Prostate gland (tissue), 2 donors: ENCODE data around the gene GRAP2. TPM values are rescaled to one million over a fixed set of nuclear protein-coding genes. Genes with fewer than 3 reads are reported as not detected.
A peak's percentile ranks its signal among the peaks of the same experiment; 100 is the strongest.

Experiments
- DNase-seq: peaks from one replicate; pipeline ENCODE4 v3.0.0-alpha.2; 2019; ENCODE audit warnings: low spot score
- H3K27ac ChIP-seq, 2 donors: fragments of 200-600 bp; sonication (generic); 2 replicates each; pipeline ENCODE4 v1.5.1; 2017 to 2019
- H3K27me3 ChIP-seq: fragments of 200-600 bp; sonication (generic); replicated peaks from 2 replicates; pipeline ENCODE4 v1.5.1; 2019; ENCODE audit not compliant: insufficient read depth
- H3K36me3 ChIP-seq, 2 donors: fragments of 200-600 bp; sonication (generic); 1 replicate in 1 of 2; 2 replicates in 1 of 2; pipeline versions ENCODE4 v1.5.1 to v1.8.1; 2017 to 2019
- H3K4me1 ChIP-seq: fragments of 200-600 bp; sonication (generic); replicated peaks from 2 replicates; pipeline ENCODE4 v1.5.1; 2019
- H3K4me3 ChIP-seq, 2 donors: fragments of 200-600 bp; sonication (generic); 2 replicates each; pipeline ENCODE4 v1.5.1; 2017 to 2019
- H3K9me3 ChIP-seq: fragments of 200-600 bp; sonication (generic); 2 replicates; pipeline ENCODE4 v1.5.1; 2017
- CTCF ChIP-seq, 4 experiments: fragments of 200-600 bp in 2 of 4; fragments of 450-650 bp in 2 of 4; sonication (generic) in 2 of 4; IDR thresholded peaks; 1 replicate in 3 of 4; 2 replicates in 1 of 4; pipeline ENCODE4 v1.5.1; 2016 to 2019; ENCODE audit warnings: antibody characterized with exemption in 4 of 4, mild to moderate bottlenecking in 2 of 4, moderate library complexity in 2 of 4
- POLR2A ChIP-seq: fragments of 450-650 bp; IDR thresholded peaks from one replicate; pipeline ENCODE4 v1.6.1; 2016; ENCODE audit warnings: antibody characterized with exemption, mild to moderate bottlenecking
- POLR2AphosphoS5 ChIP-seq: sonication (generic); formaldehyde crosslinking; IDR thresholded peaks from one replicate; pipeline ENCODE4 v1.6.1; 2017; ENCODE audit warnings: antibody characterized with exemption
- WGBS: methylation state at CpG from one replicate; pipeline ENCODE4 v1.1.5; 2018; 5-methylcytosine and 5-hydroxymethylcytosine counted together
- intact Hi-C: fragments of 100-400 bp; cut with DNase I; formaldehyde crosslinking; loops from one replicate; pipeline ENCODE4 v1.14.2; 2022
- total RNA-seq, 2 donors: library from RNA; depleted of rRNA; stranded (reverse); fragments of >200 nt; gene quantifications; one replicate each; pipeline ENCODE4 v1.1.0, GENCODE V29; 2016

The GRAP2 gene
- total RNA-seq, 2 donors from 2014 or later: 0.91 to 2.2 TPM

GRCh38 chr22:39997939-39998726 is 97.2 kb downstream of the GRAP2 start:
- no peaks in the 10 kb centered on the region for H3K9me3 ChIP-seq
- peak; percentile 92 for TF ChIP-seq POLR2AphosphoS5
- peak; percentile 30 for TF ChIP-seq POLR2A
- no peak for TF ChIP-seq CTCF (IDR thresholded peaks at IDR 0.05)
- 37% methylated on average over 11 of the region's 11 CpGs for WGBS
- no peaks in the 10 kb centered on the region for H3K36me3 ChIP-seq
- intact Hi-C loops: no loop called here
- H3K4me1 ChIP-seq: peaks cover 11% of the 10 kb centered on the region
- peak overlapping the region; percentile 82 to 90 for H3K27ac ChIP-seq
- H3K27me3 ChIP-seq: no peaks in the 10 kb centered on the region
- DNase-seq: peak; percentile 89
- H3K4me3 ChIP-seq: peak overlapping the region in 1 of 2 donors; percentile 44

DNA sequence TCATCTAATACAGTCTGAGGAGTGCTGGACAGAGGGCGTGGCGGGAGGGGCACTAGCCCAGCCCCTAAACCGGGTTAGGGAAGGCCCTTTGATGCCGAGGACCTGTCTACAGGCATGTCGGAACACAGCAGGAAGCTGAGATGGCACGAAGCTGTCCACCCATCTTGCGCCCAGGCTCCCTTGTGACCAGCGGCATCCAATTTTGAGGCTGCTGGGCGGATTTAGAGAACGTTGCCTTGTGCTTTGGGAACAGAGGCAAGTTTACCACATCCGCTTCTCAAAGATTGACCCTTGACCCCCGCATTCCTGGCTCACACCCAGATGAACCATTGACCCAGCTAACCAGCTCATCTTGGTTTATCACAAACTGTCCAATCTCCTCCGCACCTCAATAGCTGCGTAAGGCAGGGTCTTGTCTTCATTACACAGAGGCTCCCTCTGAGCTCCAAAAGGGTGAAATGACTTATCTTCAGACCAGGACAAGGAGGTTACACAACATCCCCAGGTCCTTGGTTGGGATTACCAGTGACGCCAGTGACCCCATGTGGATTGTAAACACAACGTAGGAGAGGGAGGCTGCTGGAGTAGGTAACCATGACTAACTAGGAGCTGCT is 98.4 kb downstream of the GRAP2 start:
- no peak for TF ChIP-seq POLR2AphosphoS5
- no peak for TF ChIP-seq CTCF (IDR thresholded peaks at IDR 0.05)
- TF ChIP-seq POLR2A: no peak
- intact Hi-C loops: no loop called here
- Histone ChIP-seq H3K4me3 (no peak overlapping the region), H3K27me3 (no peaks in the 10 kb centered on the region), H3K4me1 (peaks cover 11% of the 10 kb centered on the region), H3K36me3 (no peaks in the 10 kb centered on the region), H3K27ac (peak overlapping the region in 1 of 2 donors; percentile 82), H3K9me3 (no peaks in the 10 kb centered on the region)
- WGBS: 58% methylated on average over 16 of the region's 16 CpGs
- no peak for DNase-seq

DNA sequence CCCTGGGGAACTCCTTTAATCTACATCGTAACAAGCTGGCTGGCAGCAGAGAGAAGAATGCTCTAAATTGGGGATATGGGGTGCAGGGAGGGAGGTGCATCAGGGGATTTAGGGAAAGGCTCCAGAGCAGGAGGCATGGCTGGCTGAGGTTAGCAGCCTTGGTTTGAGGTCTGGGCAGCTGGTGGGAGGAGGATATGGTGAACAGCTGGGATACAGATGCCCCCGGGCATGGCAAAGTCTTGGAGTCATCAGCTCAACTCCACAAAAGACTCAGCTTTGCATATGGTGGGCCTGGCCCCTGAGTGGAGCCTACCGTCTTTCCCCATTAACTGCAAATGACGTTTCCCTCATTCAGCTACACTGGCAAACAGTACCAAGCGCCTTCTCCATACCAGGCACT is 99.3 kb downstream of the GRAP2 start:
- Histone ChIP-seq H3K27ac (no peak overlapping the region), H3K27me3 (no peaks in the 10 kb centered on the region), H3K36me3 (no peaks in the 10 kb centered on the region), H3K9me3 (no peaks in the 10 kb centered on the region), H3K4me3 (no peak overlapping the region), H3K4me1 (peaks cover 15% of the 10 kb centered on the region)
- WGBS: 68% methylated on average over 5 of the region's 5 CpGs
- no peak for DNase-seq
- intact Hi-C loops: no loop called here
- TF ChIP-seq POLR2A (no peak), POLR2AphosphoS5 (no peak), CTCF (IDR thresholded peaks at IDR 0.05) (no peak)

- TF ChIP-seq POLR2AphosphoS5 (no peak), POLR2A (no peak), CTCF (IDR thresholded peaks at IDR 0.05) (no peak)
- Histone ChIP-seq H3K4me3 (no peak overlapping the region), H3K27ac (peak overlapping the region in 1 of 2 donors; percentile 16), H3K9me3 (no peaks in the 10 kb centered on the region), H3K36me3 (no peaks in the 10 kb centered on the region), H3K27me3 (no peaks in the 10 kb centered on the region), H3K4me1 (peaks cover 15% of the 10 kb centered on the region)
- WGBS: 42% methylated on average over 4 of the region's 4 CpGs
- no peak for DNase-seq
- intact Hi-C loops: no loop called here
These were observed 100.2 kb downstream of the GRAP2 start for GRCh38 chr22:40001106-40001505.
